Fibroblast of mammary gland (primary cell): ENCODE results near the gene SLC5A6.

Experiments used
- DNase-seq: peaks from one replicate; pipeline ENCODE4 v3.0.0-alpha.2; 2010; ENCODE audit warnings: low read depth
- H3K4me3 ChIP-seq: 2 replicates; pipeline ENCODE4 v1.5.1; 2011; ENCODE audit warnings: low read depth, mild to moderate bottlenecking, low read length, moderate library complexity; ENCODE audit not compliant: control insufficient read depth
- CTCF ChIP-seq: conservative IDR thresholded peaks from 2 replicates; pipeline ENCODE4 v1.5.1; 2011; ENCODE audit warnings: low read depth, low read length, inconsistent platforms; ENCODE audit not compliant: control insufficient read depth, insufficient read depth

The SLC5A6 gene

GRCh38 chr2:27245116-27245515 lies 33.0 kb upstream of the SLC5A6 start:
- H3K4me3 ChIP-seq, result no peak overlapping the region
- DNase-seq, result no peak
- TF ChIP-seq CTCF, result no peak

- no peak for TF ChIP-seq CTCF
- no peak for DNase-seq
- no peak overlapping the region for H3K4me3 ChIP-seq
Measured at GRCh38 chr2:27243391-27244130, 31.5 kb upstream of the SLC5A6 start.

- TF ChIP-seq CTCF, result no peak
- H3K4me3 ChIP-seq, result no peak overlapping the region
- no peak for DNase-seq
Measured at GRCh38 chr2:27242614-27242951, 30.5 kb upstream of the SLC5A6 start.

GRCh38 chr2:27241761-27242613 lies 29.9 kb upstream of the SLC5A6 start:
- H3K4me3 ChIP-seq, result no peak overlapping the region
- DNase-seq, result no peak
- no peak for TF ChIP-seq CTCF

- H3K4me3 ChIP-seq, result no peak overlapping the region
- DNase-seq, result no peak
- TF ChIP-seq CTCF, result no peak
Measured at GRCh38 chr2:27240406-27240805, 28.3 kb upstream of the SLC5A6 start.

GRCh38 chr2:27238976-27239375 lies 26.9 kb upstream of the SLC5A6 start:
- DNase-seq, result no peak
- no peak for TF ChIP-seq CTCF
- H3K4me3 ChIP-seq, result no peak overlapping the region
